Mucosa of stomach (tissue), 1 donor: ENCODE results near the gene ESRRB.

ENCODE experiments used
- H3K27me3 ChIP-seq: one replicate; pipeline ENCODE4 v1.7.0; 2013; ENCODE audit warnings: mild to moderate bottlenecking, low read length; ENCODE audit not compliant: control insufficient read depth, insufficient read depth
- H3K36me3 ChIP-seq: one replicate; pipeline ENCODE4 v1.7.0; 2013; ENCODE audit warnings: low read length; ENCODE audit not compliant: control insufficient read depth, insufficient read depth
- H3K4me1 ChIP-seq: one replicate; pipeline ENCODE4 v1.7.0; 2013; ENCODE audit warnings: mild to moderate bottlenecking, low read length; ENCODE audit not compliant: control insufficient read depth, insufficient read depth
- H3K4me3 ChIP-seq: one replicate; pipeline ENCODE4 v1.7.0; 2013; ENCODE audit warnings: low read length
- H3K9ac ChIP-seq: one replicate; pipeline ENCODE4 v1.7.0; 2013; ENCODE audit warnings: mild to moderate bottlenecking, low read length, moderate library complexity
- H3K9me3 ChIP-seq: one replicate; pipeline ENCODE4 v1.7.0; 2013; ENCODE audit warnings: mild to moderate bottlenecking, low read length, moderate library complexity; ENCODE audit not compliant: control insufficient read depth
- donor health status: Pancreatic carcinoma.

The ESRRB gene

GRCh38 chr14:76375947-76376404, at the start of gene ESRRB:
Gene ESRRB, plus strand, starts transcription at chr14:76376137. Its CDS starts 265 bp downstream, at chr14:76376402.
- peaks cover 69% of the 10 kb centered on the region for H3K27me3 ChIP-seq
- H3K4me3 ChIP-seq, result no peak within 1 kb of the TSS
- no peaks in the 10 kb centered on the region for H3K9me3 ChIP-seq
- no peak within 1 kb of the TSS for H3K9ac ChIP-seq
- H3K36me3 ChIP-seq, result no peaks in the 10 kb centered on the region
- H3K4me1 ChIP-seq, result peaks cover 5% of the 10 kb centered on the region

DNA sequence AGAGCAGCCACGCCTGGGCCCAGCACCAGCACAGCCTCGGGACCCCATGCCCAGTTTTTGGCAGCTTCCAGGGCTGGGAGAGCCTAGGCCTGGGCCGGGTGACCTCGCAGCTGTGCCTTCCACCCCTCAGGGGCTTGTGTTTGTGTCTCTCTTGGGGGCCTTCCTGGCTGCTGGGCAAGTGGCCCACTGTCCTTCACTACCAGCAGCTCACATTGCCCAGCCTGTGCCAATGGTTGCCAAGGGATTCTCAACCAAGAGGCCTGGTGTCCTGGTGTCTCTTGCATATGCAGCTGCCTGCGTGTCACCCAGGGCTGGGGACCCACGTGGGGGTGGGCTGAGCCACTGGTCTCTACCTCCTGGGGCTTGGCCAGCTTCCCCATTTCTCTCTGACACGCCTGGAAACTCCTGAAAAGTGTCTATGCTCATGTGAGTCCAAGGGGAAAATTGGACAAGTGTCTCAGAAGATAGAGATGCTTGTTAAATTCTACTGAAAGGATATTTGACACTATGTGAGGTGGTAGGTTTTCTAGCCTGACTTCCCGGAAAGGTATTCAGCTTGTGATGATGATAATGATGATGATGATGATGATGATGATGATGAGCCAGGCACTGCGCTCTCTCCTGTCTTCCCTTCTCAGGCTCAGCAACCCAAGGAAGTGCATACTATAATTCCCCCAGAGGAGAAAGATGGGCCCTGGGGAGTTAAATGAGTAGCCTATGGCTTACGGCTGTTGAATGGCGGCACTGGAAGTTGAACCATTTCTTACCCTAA, 48.8 kb upstream of the ESRRB start:
- Histone ChIP-seq H3K36me3 (no peaks in the 10 kb centered on the region), H3K4me3 (no peak overlapping the region), H3K9ac (no peak overlapping the region), H3K27me3 (peaks cover 27% of the 10 kb centered on the region), H3K9me3 (no peaks in the 10 kb centered on the region), H3K4me1 (no peaks in the 10 kb centered on the region)

DNA sequence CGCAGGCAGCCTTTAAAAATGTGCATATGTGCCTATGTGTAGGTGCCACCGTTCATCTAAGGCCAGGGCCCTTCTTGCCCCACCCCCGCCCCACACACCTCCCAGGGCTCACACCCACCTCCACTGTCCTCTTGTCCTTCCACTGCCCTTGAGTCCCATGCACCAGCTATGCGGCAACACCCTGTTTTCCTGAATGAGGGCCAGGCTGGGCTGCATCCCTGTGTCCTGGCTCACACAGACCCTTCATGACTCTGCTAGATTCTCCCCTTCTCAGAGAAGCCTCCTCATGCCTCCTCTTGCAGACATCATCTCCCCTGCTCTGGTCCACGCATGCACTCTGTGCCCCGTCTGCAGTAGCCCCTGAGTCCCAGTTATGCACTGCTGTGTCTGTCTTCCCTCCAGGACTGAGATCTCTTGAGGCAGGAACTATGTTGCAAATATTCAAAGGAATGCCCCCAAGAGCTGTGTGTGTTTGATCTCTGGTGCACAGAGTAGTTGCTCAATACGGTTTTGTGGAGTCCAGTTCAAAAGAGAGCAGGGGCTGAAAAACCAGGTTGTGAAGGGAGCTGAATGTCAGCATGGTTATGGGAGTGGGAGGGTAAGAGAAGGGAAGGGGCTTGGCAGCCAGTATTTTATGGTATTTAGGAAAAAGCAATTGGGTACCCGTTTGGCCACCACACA, 47.3 kb upstream of the ESRRB start:
- H3K27me3 ChIP-seq, result peaks cover 27% of the 10 kb centered on the region
- no peak overlapping the region for H3K9ac ChIP-seq
- H3K4me3 ChIP-seq, result no peak overlapping the region
- no peaks in the 10 kb centered on the region for H3K4me1 ChIP-seq
- H3K36me3 ChIP-seq, result no peaks in the 10 kb centered on the region
- no peaks in the 10 kb centered on the region for H3K9me3 ChIP-seq

DNA sequence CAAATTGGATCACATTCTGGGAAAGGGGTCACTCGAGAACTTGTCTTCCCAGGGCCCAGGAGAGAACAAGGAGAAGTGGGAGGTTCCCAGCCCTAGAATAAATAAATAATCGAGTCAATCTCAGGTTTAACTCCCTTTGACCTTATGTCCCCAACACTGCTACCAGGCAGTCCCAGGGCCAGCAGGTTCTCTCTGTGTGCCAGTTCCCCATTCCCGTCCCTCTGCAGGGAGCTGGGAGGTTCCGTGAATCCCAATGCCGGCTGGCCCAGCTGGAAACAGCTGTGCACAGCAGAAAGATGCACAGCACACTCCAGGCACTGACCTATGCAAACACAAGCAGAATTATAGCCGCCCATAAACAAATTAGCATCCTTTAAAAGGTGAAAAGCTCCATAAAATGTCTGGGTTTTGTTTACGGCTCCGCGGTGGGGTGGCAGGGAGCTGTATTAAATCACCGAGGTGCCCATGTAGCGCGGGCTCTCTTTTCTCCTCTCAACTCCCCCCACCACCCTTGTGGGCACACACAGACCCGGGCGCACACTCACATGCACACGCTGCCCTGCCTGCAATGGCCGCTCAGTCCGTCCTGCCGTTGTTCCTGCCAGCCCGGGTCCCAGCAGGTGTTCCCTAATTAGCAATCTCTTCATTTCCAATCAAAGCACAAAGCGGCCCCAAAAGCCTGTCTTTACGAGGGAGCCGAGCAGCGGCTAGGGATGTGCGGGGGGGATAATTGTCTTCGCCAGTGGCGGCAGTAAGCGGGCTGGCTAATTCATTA, 46.6 kb upstream of the ESRRB start:
- Histone ChIP-seq H3K9ac (no peak overlapping the region), H3K4me1 (no peaks in the 10 kb centered on the region), H3K4me3 (no peak overlapping the region), H3K36me3 (no peaks in the 10 kb centered on the region), H3K9me3 (no peaks in the 10 kb centered on the region), H3K27me3 (peaks cover 27% of the 10 kb centered on the region)

- Histone ChIP-seq H3K4me1 (no peaks in the 10 kb centered on the region), H3K27me3 (peaks cover 27% of the 10 kb centered on the region), H3K9me3 (no peaks in the 10 kb centered on the region), H3K36me3 (no peaks in the 10 kb centered on the region), H3K9ac (no peak overlapping the region), H3K4me3 (no peak overlapping the region)
These were observed 46.0 kb upstream of the ESRRB start for GRCh38 chr14:76329951-76330350.

- peaks cover 27% of the 10 kb centered on the region for H3K27me3 ChIP-seq
- H3K4me3 ChIP-seq, result no peak overlapping the region
- H3K4me1 ChIP-seq, result no peaks in the 10 kb centered on the region
- H3K9me3 ChIP-seq, result no peaks in the 10 kb centered on the region
- H3K36me3 ChIP-seq, result no peaks in the 10 kb centered on the region
- H3K9ac ChIP-seq, result no peak overlapping the region
These were observed 45.3 kb upstream of the ESRRB start for GRCh38 chr14:76330411-76331327.

- H3K9ac ChIP-seq, result no peak overlapping the region
- no peaks in the 10 kb centered on the region for H3K9me3 ChIP-seq
- H3K4me3 ChIP-seq, result no peak overlapping the region
- H3K4me1 ChIP-seq, result no peaks in the 10 kb centered on the region
- peaks cover 27% of the 10 kb centered on the region for H3K27me3 ChIP-seq
- H3K36me3 ChIP-seq, result no peaks in the 10 kb centered on the region
These were observed 44.5 kb upstream of the ESRRB start for GRCh38 chr14:76331328-76332011.

DNA sequence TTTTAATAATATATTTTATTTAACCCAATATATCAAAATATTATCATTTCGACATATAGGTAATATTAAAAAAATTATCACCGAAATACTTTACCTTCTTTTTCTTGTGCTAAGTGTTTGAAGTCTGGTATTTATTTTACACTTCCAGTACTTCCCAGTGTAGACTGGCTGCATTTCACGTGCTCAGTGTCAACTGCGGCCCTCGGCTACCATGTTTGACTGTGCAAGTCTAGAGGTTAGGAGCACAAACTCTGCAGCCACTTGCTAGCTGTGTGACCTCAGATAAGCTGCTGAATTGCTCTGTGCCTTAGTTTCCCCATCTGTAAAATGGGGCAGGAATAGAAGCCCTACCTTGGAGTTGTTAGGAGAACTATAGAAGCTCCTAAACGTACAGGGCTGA, 42.3 kb upstream of the ESRRB start:
- Histone ChIP-seq H3K9ac (no peak overlapping the region), H3K4me1 (no peaks in the 10 kb centered on the region), H3K27me3 (peaks cover 25% of the 10 kb centered on the region), H3K36me3 (no peaks in the 10 kb centered on the region), H3K9me3 (no peaks in the 10 kb centered on the region), H3K4me3 (no peak overlapping the region)

DNA sequence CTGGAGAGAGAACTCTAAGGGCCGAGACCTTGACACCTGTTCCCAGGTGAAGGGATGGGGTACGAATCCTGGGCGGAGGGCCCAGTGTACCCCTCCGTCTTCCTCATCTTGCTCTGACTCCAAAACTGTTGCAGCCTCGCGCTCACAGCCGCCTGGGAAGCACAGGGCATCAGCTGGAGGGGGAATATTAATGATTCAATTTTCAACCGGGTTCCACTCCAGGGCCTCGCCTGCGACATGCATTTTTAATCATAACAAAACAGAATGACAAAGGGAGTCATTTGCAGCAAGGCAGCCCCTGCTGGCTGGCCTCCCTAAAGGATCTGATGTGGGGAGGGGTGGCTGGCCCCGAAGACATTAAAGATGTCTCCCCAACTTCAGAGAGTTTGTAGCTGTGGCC, 41.6 kb upstream of the ESRRB start:
- no peaks in the 10 kb centered on the region for H3K4me1 ChIP-seq
- no peak overlapping the region for H3K9ac ChIP-seq
- H3K36me3 ChIP-seq, result no peaks in the 10 kb centered on the region
- no peak overlapping the region for H3K4me3 ChIP-seq
- no peaks in the 10 kb centered on the region for H3K9me3 ChIP-seq
- peaks cover 19% of the 10 kb centered on the region for H3K27me3 ChIP-seq

GRCh38 chr14:76336876-76337275, 39.1 kb upstream of the ESRRB start:
- H3K4me1 ChIP-seq, result no peaks in the 10 kb centered on the region
- H3K27me3 ChIP-seq, result peaks cover 5% of the 10 kb centered on the region
- H3K4me3 ChIP-seq, result no peak overlapping the region
- H3K36me3 ChIP-seq, result no peaks in the 10 kb centered on the region
- H3K9ac ChIP-seq, result no peak overlapping the region
- no peaks in the 10 kb centered on the region for H3K9me3 ChIP-seq
